Ovary (tissue), 3 donors: ENCODE results near the gene GRIK1.

Experiments
- CTCF ChIP-seq, 3 donors: fragments of 450-650 bp in 2 of 3; fragments of 200-600 bp in 1 of 3; IDR thresholded peaks; one replicate each; pipeline versions ENCODE4 v1.5.1 to v1.8.0; 2016 to 2022; ENCODE audit warnings: antibody characterized with exemption in 3 of 3, mild to moderate bottlenecking in 1 of 3
- EP300 ChIP-seq: sonication (generic); formaldehyde crosslinking; IDR thresholded peaks from one replicate; pipeline ENCODE4 v1.6.1; 2017; ENCODE audit warnings: antibody characterized with exemption
- donor health status: DM: no; HTN: no; CAD: no.

DNA sequence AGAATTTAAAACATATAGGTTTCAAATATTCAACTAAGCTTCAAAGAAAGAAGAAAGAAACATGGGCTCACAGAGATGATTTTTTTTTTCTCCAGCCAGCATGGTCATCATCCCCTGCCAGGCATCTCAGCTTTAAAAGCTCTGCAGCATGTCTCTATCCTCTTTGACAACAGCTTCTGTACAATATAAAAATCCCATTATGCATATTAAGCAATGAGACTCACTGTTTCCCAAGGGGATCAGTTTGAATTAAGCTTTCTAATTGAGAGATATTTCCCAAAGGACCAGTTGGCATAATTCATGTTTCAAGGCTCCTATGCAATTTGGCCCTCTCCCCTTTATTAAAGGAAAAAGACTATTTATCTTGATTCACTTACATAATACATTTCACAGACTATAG is 220.3 kb downstream of the GRIK1 start:
- TF ChIP-seq CTCF (IDR thresholded peaks at IDR 0.05): no peak
- TF ChIP-seq EP300: no peak
